Mucosa of stomach (tissue), 1 donor: ENCODE data around the gene KCNK10.

Experiments
- H3K27me3 ChIP-seq: one replicate; pipeline ENCODE4 v1.7.0; 2013; ENCODE audit warnings: mild to moderate bottlenecking, low read length; ENCODE audit not compliant: control insufficient read depth, insufficient read depth
- H3K36me3 ChIP-seq: one replicate; pipeline ENCODE4 v1.7.0; 2013; ENCODE audit warnings: low read length; ENCODE audit not compliant: control insufficient read depth, insufficient read depth
- H3K4me1 ChIP-seq: one replicate; pipeline ENCODE4 v1.7.0; 2013; ENCODE audit warnings: mild to moderate bottlenecking, low read length; ENCODE audit not compliant: control insufficient read depth, insufficient read depth
- H3K4me3 ChIP-seq: one replicate; pipeline ENCODE4 v1.7.0; 2013; ENCODE audit warnings: low read length
- H3K9ac ChIP-seq: one replicate; pipeline ENCODE4 v1.7.0; 2013; ENCODE audit warnings: mild to moderate bottlenecking, low read length, moderate library complexity
- H3K9me3 ChIP-seq: one replicate; pipeline ENCODE4 v1.7.0; 2013; ENCODE audit warnings: mild to moderate bottlenecking, low read length, moderate library complexity; ENCODE audit not compliant: control insufficient read depth
- donor health status: Pancreatic carcinoma.

The KCNK10 gene

GRCh38 chr14:88256997-88257950 is 65.8 kb downstream of the KCNK10 start:
- Histone ChIP-seq H3K9me3 (no peaks in the 10 kb centered on the region), H3K36me3 (no peaks in the 10 kb centered on the region), H3K4me3 (no peak overlapping the region), H3K9ac (no peak overlapping the region), H3K4me1 (no peaks in the 10 kb centered on the region), H3K27me3 (no peaks in the 10 kb centered on the region)

GRCh38 chr14:88255798-88256197 is 67.3 kb downstream of the KCNK10 start:
- no peak overlapping the region for H3K9ac ChIP-seq
- no peaks in the 10 kb centered on the region for H3K36me3 ChIP-seq
- no peak overlapping the region for H3K4me3 ChIP-seq
- no peaks in the 10 kb centered on the region for H3K4me1 ChIP-seq
- H3K9me3 ChIP-seq = no peaks in the 10 kb centered on the region
- H3K27me3 ChIP-seq = no peaks in the 10 kb centered on the region

GRCh38 chr14:88255196-88255595 is 67.9 kb downstream of the KCNK10 start:
- Histone ChIP-seq H3K9me3 (no peaks in the 10 kb centered on the region), H3K4me3 (no peak overlapping the region), H3K4me1 (no peaks in the 10 kb centered on the region), H3K36me3 (no peaks in the 10 kb centered on the region), H3K27me3 (no peaks in the 10 kb centered on the region), H3K9ac (no peak overlapping the region)

- Histone ChIP-seq H3K27me3 (no peaks in the 10 kb centered on the region), H3K36me3 (no peaks in the 10 kb centered on the region), H3K4me1 (peaks cover 17% of the 10 kb centered on the region)
Measured at GRCh38 chr14:88252498-88252897, 70.6 kb downstream of the KCNK10 start.

GRCh38 chr14:88251650-88252049 is 71.4 kb downstream of the KCNK10 start:
- no peak overlapping the region for H3K9ac ChIP-seq
- no peaks in the 10 kb centered on the region for H3K9me3 ChIP-seq
- no peaks in the 10 kb centered on the region for H3K27me3 ChIP-seq
- H3K36me3 ChIP-seq = no peaks in the 10 kb centered on the region
- H3K4me1 ChIP-seq = peaks cover 24% of the 10 kb centered on the region
- H3K4me3 ChIP-seq = no peak overlapping the region

More at GRCh38 chr14:88252498-88252897, 70.6 kb downstream of the KCNK10 start:
- H3K9me3 ChIP-seq = no peaks in the 10 kb centered on the region
- H3K9ac ChIP-seq = no peak overlapping the region
- H3K4me3 ChIP-seq = no peak overlapping the region

GRCh38 chr14:88249266-88249665 is 73.8 kb downstream of the KCNK10 start:
- no peak overlapping the region for H3K4me3 ChIP-seq
- H3K27me3 ChIP-seq = no peaks in the 10 kb centered on the region
- no peaks in the 10 kb centered on the region for H3K36me3 ChIP-seq
- H3K9me3 ChIP-seq = no peaks in the 10 kb centered on the region
- H3K4me1 ChIP-seq = peaks cover 26% of the 10 kb centered on the region
- no peak overlapping the region for H3K9ac ChIP-seq

GRCh38 chr14:88248606-88249005 is 74.5 kb downstream of the KCNK10 start:
- Histone ChIP-seq H3K4me3 (no peak overlapping the region), H3K36me3 (no peaks in the 10 kb centered on the region), H3K9ac (no peak overlapping the region), H3K9me3 (no peaks in the 10 kb centered on the region), H3K4me1 (peaks cover 26% of the 10 kb centered on the region), H3K27me3 (no peaks in the 10 kb centered on the region)

- H3K4me1 ChIP-seq = peaks cover 26% of the 10 kb centered on the region
- H3K9ac ChIP-seq = no peak overlapping the region
- no peaks in the 10 kb centered on the region for H3K36me3 ChIP-seq
- no peak overlapping the region for H3K4me3 ChIP-seq
- no peaks in the 10 kb centered on the region for H3K27me3 ChIP-seq
- no peaks in the 10 kb centered on the region for H3K9me3 ChIP-seq
Measured at GRCh38 chr14:88247228-88247627, 75.8 kb downstream of the KCNK10 start.

- no peak overlapping the region for H3K9ac ChIP-seq
- no peak overlapping the region for H3K4me3 ChIP-seq
- no peaks in the 10 kb centered on the region for H3K27me3 ChIP-seq
- H3K4me1 ChIP-seq = peaks cover 26% of the 10 kb centered on the region
- no peaks in the 10 kb centered on the region for H3K9me3 ChIP-seq
- no peaks in the 10 kb centered on the region for H3K36me3 ChIP-seq
Measured at GRCh38 chr14:88245321-88245720, 77.7 kb downstream of the KCNK10 start.

- Histone ChIP-seq H3K9ac (no peak overlapping the region), H3K9me3 (no peaks in the 10 kb centered on the region)
Measured at GRCh38 chr14:88243946-88244345, 79.1 kb downstream of the KCNK10 start.

GRCh38 chr14:88242446-88242845 is 80.6 kb downstream of the KCNK10 start:
- H3K36me3 ChIP-seq = no peaks in the 10 kb centered on the region
- H3K27me3 ChIP-seq = no peaks in the 10 kb centered on the region
- no peak overlapping the region for H3K9ac ChIP-seq
- peaks cover 9% of the 10 kb centered on the region for H3K4me1 ChIP-seq
- H3K9me3 ChIP-seq = no peaks in the 10 kb centered on the region
- H3K4me3 ChIP-seq = no peak overlapping the region

More at GRCh38 chr14:88243946-88244345, 79.1 kb downstream of the KCNK10 start:
- no peak overlapping the region for H3K4me3 ChIP-seq
- no peaks in the 10 kb centered on the region for H3K27me3 ChIP-seq
- no peaks in the 10 kb centered on the region for H3K36me3 ChIP-seq
- peaks cover 22% of the 10 kb centered on the region for H3K4me1 ChIP-seq

GRCh38 chr14:88241810-88242209 is 81.3 kb downstream of the KCNK10 start:
- H3K9ac ChIP-seq = no peak overlapping the region
- no peaks in the 10 kb centered on the region for H3K36me3 ChIP-seq
- H3K4me1 ChIP-seq = peaks cover 3% of the 10 kb centered on the region
- H3K4me3 ChIP-seq = no peak overlapping the region
- no peaks in the 10 kb centered on the region for H3K9me3 ChIP-seq
- no peaks in the 10 kb centered on the region for H3K27me3 ChIP-seq
